HG03280 (cell line): ENCODE results near the gene NLN.
"Not testable (repeated sequence)": the region's sequence is repeated elsewhere in the genome, so short reads cannot be mapped to it uniquely, and the experiment has no call there.

Experiments used
- ATAC-seq: cut with Tn5 transposase; IDR thresholded peaks from one replicate; pipeline ENCODE4 v1.9.1; 2021; ENCODE audit warnings: mild to moderate bottlenecking, moderate library complexity; ENCODE audit not compliant: unreplicated experiment

Gene NLN

DNA sequence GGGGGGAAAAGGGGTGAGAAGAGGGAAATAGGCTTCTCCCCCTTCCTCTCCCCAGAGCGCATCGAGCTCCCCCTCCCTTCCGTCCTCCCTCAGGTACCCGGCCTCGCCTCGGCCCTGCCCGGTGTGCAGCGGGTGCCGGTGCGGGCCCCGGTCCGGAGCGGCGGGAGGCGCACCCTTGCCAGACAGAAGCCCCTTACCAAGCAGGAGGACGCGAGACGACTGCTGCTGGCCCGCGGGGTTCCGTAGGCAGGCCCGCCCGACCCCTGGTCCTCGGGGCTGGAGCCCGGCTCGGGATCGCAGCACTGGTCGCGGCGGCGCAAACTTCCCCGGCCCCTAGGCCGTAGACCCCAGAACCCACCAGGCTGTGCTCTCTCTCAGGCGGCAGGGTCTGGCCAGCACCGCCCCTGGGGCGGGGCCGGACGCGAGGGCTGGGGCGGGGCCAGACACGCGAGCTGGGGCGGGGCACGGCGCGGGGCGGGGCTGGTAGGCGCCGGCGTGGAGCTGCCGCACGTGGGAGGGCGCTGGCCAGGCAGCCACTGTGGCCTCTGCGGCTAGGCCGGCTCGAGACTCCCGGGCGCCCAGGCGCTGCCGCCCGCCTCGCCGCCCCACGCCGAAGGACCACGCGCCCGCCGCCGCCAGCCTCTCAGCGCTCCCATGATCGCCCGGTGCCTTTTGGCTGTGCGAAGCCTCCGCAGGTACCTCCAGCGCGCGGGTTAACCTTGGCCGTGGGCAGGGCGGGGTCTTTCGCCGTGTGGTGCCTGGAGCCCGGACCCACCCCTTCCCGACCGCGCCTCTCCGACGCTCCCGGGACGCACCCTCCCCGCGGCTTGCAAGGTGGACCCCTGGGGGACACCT is at the start of gene NLN, which contains the start of gene SGTB:
Gene NLN, plus strand, starts transcription at position 486 of the 855 bp plus-strand sequence. Its CDS starts 169 bp downstream, at position 655.
Gene SGTB, minus strand, starts transcription at position 390 of the 855 bp plus-strand sequence. CDS start 1,302 bp downstream, outside the sequence.
- peak; percentile 95 for ATAC-seq

DNA sequence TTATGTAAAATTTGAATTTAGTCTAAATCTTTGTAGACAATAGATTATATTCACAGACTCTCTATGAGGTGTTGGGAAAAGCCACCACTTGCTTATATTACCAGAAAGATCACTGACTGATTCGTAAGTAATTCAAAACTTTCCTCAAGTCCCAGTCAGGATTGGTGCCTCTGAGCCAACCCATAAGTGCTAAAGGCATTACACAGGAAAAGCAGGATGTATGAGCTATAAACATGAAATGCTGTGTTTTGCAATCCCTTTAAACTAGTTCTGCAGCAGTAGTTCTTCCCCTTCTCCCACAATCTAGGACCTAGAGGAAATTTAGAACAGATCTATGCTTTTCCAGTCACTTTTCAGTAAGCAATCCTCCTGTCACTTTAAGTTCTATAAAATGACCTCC is 49.2 kb upstream of the NLN start:
- no peak for ATAC-seq

DNA sequence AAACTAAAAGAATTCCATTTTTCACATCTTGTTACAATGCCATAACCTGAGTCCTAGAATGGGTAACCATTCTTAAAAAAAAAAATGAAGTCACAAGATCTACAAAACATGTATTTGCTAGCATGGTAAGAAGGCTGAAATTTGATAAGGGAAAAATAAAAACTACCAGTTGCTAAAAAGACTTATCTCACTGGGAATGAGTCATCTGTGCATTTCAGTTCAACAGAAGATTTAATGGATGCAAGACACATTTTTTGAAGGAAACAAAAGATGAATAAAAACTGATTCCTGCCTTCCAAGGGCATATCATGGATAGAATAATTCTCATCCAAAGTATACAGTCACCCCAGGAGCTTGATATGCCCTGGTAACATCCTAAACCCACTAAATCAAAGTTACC is 47.3 kb upstream of the NLN start:
- no peak for ATAC-seq

DNA sequence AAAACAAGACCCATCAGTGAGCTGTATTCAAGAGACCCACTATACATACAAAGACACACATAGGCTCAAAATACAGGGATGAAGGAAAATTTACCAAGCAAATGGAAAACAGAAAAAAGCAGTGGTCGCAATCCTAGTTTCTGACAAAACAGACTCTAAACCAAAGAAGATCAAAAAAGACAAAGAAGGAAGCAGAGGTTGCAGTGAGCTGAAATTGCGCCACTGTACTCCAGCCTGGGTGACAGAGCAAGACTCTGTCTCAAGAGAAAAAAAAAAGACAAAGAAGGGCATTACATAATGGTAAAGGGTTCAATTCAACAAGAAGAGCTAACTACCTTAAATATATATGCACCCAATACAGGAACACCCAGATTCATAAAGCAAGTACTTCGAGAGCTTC is 45.9 kb upstream of the NLN start:
- not testable (repeated sequence) for ATAC-seq

DNA sequence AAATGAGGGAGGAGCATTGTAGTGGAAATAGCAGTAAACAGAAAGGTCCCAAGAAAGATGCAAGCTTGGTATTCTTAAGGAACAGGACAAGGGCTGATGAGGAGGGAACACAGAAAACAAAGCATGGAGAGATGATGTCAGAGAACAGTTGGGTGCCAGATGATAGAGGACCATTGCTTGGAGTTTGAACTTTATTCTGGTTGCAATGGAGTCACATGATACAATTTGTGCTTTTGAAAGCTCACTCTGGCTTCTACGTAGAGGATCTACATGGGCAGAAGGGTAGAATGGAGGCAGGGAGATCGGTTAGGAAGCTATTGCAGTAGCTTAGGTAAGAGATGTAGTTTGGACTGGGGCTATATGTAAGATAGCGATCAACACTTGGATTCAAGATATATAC is 39.9 kb upstream of the NLN start:
- no peak for ATAC-seq

DNA sequence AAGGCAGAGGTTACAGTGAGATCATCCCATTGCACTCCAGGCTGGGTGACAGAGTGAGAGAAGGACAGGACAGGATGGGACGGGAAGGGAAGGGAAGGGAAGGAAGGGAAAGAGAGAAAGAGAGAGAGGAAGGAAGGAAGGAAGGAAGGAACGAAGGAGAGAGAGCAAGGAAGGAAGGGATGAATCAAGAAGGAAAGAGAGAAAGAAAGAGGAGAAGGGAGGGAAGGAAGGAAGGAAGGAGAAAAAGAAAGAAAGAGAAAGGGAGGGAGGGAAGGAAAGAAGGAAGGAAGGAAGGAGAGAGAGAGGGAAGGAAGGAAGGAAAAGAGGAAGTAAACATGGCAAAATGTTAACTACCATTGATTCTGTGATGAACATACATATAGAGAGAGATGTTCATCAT is 28.9 kb upstream of the NLN start:
- ATAC-seq = no peak

DNA sequence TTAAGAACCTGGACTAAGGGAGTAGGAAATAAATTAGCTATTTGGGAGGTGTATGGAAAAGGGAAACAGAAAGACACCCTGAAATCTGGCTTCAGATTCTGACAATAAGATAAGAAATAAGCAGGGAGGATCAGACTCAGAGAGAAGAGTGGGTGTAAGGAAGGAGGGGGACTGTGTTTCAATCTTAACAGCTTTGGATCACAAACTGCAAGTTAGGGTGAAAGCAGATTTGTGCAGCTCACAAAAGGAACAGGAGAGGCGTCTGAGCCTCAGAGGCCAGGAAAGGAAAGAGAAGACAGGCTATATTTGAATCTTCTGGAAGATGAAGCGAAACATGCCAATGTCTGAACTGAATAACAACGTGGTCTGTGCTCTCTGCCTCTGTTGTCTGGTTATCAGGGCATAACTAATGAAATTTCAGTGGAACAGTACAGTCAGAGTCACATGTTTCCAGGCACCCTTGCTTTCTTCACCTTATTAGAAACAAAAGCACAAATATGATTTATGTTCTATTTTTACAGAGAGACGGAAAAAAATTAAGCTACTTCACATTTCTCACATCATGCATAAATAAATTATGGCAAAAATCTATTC is 26.7 kb upstream of the NLN start:
- no peak for ATAC-seq

DNA sequence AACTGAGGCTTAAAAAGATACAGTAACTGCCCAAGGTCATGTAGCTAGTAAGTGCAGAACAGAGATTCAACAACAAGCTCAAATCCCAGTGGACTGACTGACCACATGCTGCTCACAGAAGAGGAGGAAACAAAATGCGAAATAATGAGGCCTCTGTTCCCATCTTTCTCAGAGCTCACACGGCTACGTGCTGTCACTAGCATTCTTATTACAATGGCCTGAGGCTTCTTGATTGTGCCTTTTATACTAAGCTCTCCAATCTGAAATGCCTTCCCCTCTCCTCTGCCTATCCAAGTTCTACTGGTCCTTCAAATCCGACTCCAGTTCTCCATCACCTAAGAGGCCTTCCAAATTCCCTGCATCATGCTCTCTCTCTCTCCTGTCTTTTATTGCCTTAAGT is 26.1 kb upstream of the NLN start:
- no peak for ATAC-seq

DNA sequence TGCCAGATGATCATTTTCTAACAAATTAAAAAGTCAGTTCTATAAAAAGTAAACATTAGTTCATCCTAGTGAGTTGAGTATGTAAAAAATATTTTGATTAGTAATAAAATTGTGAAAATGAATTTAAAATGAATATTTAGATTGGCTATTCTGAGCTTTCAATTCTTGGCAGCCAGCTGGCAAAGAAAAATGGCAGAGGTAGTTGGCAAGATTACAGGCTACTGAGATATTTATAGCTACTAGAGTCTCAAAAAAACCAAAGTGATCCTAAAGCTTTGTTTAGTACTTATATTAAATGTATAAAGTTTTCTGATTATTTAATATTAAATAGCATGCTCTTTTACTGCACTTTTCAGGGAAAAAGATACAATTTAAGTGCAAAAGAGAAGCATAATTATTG is 25.1 kb upstream of the NLN start:
- no peak for ATAC-seq

GRCh38 chr5:65699338-65699737 is 22.7 kb upstream of the NLN start:
- no peak for ATAC-seq

- no peak for ATAC-seq
These were observed 20.0 kb upstream of the NLN start for GRCh38 chr5:65702036-65702435.

GRCh38 chr5:65704621-65705239 is 17.3 kb upstream of the NLN start:
- no peak for ATAC-seq

DNA sequence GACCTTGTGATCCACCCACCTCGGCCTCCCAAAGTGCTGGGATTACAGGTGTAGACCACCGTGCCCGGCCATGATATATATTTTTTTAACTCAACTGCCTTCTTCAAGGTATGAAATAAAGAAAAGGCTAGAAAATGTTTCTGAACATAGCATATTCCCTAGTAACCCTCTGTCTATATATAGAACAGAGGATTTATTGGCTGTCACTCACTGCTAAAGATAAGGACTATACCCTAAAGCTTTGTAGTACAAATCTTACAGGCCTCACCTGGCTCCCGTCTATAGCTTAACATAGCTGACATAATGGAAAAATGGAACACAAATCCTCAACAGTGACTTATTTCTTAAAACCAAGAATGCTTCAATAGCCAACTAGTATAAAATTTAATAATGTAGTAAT is 14.3 kb upstream of the NLN start:
- ATAC-seq = no peak

GRCh38 chr5:65708145-65708544 is 13.9 kb upstream of the NLN start:
- ATAC-seq = no peak

DNA sequence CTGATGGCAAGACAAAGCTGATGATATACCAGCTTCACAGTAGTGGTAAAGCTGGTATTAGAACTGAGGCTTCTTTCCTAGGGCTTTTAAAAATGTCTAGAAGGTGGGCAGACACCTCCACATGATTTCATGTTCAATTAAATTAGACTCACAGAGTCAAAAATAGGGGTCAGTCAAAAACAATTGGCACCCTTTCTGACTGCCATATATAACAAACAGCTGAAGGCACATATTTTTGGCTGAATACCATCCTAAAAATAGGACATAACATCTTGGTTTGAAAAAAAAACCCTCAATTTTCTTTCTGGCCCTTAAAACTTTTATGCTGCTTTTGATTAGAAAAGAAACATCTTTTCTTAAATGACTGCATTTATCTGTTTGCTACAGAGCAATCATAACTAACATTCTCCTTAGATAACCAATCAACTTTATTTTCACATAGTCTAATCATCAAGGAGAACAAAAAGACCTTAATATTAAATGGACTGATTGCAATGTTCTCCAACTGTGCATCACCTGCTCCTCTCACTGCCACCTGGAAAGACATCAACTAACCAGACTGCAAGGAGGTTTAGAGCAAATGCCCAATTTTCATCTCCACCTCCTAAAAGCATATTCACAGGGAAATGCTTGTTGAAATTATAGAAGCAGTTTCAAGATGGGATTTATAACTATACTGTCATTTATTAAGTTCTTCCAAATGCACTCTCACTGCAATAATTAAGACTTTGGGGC is 3.3 kb upstream of the NLN start:
- ATAC-seq = no peak

- peak; percentile 3 for ATAC-seq
These were observed 820 bp upstream of the NLN start for GRCh38 chr5:65721050-65721719.

DNA sequence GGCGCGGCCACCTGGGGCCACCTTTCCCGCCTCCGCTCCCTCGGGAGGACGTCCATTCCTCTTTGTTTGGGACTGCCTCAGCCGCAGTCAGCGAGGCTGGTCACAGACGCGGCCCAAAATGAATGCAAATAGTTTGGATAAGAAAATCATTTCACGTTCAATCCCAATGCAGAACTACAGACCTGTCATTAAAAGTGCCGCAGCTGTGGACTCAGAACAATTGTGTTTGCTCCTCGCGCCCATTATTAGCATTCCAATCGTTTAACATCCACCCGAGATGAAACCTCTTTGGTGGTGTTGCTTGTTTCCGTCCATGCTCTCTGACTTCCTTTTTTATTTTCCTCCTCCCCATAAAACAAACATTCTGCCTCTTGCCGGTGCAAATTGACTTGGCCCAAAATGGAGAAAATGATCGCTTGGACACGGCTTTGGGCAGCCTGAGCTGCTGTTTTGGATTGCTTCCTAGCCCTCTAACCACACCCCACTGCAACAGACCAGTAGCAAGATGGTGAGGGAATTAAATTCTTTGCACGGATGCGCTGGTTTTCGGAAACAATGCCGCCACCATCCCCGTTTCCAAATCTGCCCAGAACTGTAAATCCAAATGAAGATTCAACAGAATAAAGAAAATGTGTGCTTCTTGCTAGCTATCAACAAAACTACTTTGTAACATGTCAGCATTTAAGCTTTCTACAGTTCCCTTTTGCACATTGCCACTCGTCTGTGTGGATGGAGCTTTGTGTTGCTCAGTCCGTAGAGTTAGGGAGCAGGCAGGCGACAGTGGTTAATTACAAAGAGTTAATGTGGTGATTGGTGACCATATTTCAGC is 784 bp downstream of the NLN start:
- ATAC-seq = no peak

DNA sequence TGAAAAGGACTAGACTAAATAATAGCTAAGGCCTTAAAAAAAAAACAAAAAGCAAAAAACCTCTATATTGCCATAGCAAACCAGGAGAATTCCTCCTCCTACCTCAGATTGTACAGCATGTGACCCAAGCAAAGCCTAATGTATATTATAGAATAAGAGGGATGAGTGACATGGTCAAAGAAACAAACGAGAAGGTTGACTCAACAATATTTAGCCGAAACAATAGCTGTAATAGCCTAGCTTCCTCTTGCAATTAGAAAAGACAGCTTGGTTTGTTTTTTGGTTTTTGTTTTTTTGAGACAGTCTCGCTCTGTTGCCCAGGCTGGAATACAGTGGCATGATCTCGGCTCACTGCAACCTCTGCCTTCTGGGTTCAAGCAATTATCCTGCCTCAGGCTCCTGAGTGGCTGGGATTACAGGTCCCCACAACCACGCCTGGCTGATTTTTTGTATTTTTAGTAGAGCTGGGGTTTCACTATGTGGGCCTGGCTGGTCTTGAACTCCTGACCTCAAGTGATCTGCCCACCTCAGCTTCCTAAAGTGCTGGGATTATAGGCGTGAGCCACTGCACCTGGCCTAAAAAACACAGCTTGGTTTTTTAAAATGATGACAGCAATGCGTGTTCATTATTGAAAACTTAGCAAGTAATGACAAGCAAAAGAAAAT is 5.6 kb downstream of the NLN start:
- ATAC-seq = no peak

DNA sequence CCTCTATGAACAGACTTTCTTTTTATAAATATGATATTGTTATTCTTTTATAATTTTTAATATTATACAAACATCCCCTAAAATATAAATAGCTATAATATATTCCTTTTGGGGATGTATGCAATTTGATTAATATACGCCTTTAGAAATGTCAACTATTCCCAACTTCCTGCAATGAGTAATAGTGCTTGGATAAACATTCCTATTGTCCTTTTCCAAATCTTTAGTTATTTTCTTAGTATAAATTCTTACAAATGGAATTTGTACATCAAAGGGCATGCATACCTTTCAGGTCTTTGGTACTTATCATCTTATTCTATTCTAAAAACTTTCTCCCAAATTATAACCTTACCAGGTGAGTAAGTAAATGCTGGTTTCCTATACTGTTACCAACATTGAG is 6.2 kb downstream of the NLN start:
- ATAC-seq = no peak
